GM12878 (cell line): ENCODE results near the gene RAD21L1. TPM values are rescaled to one million over a fixed set of nuclear protein-coding genes. Genes with fewer than 3 reads are reported as not detected.

Source experiments
- ATAC-seq: fragments of 200-7000 bp; cut with Tn5 transposase; 3 replicates; pipeline ENCODE4 v1.9.1; 2020; ENCODE audit warnings: mild to moderate bottlenecking, moderate library complexity
- BruUV-seq: library from RNA; stranded (reverse); fragments of 400-500 nt; replicated peaks from 2 replicates; lab custom pipeline; 2021; lab: Mats Ljungman, UMichigan
- CTCF ChIA-PET: fragments of 300-600 bp; sonication (Branson Sonifier 250); formaldehyde crosslinking; extraction: SDS; loops from one replicate; lab custom pipeline; 2021; ENCODE audit warnings: inconsistent platforms; lab: Yijun Ruan, JAX
- POLR2A ChIA-PET: fragments of 350-600 bp; formaldehyde crosslinking; extraction: SDS; loops from one replicate; lab custom pipeline; 2021; ENCODE audit warnings: inconsistent platforms; lab: Charles Lee
- RAD21 ChIA-PET: fragments of 300-600 bp; sonication (Branson Sonifier 250); formaldehyde crosslinking; loops from one replicate; lab custom pipeline; 2023; ENCODE audit warnings: antibody characterized with exemption; ENCODE audit not compliant: unreplicated experiment; lab: Charles Lee
- SMC1A ChIA-PET: fragments of 300-600 bp; sonication (Branson Sonifier 250); formaldehyde crosslinking; loops from one replicate; lab custom pipeline; 2023; ENCODE audit not compliant: unreplicated experiment, uncharacterized antibody; lab: Charles Lee
- DNase-seq: peaks from one replicate; pipeline ENCODE4 v3.0.0-alpha.2; 2011; ENCODE audit warnings: low read depth, low spot score
- FAIRE-seq: peaks from 3 replicates; lab custom pipeline; 2011; peaks lifted over from hg19 to GRCh38; lab: Jason Lieb, UNC
- H2AFZ ChIP-seq: 2 replicates; pipeline ENCODE4 v1.6.0; 2011; ENCODE audit warnings: low read depth, low read length, control low read depth; ENCODE audit not compliant: control insufficient read depth
- H3K27ac ChIP-seq: 2 replicates; pipeline ENCODE4 v1.5.1; 2011; ENCODE audit warnings: control low read depth; ENCODE audit not compliant: control insufficient read depth, insufficient read depth
- H3K27me3 ChIP-seq, 2 experiments: replicated peaks in 1 of 2; 2 replicates each; pipeline versions ENCODE4 v1.6.0 to v1.6.1; 2011; ENCODE audit warnings: low read length in 1 of 2; ENCODE audit not compliant: control insufficient read depth in 2 of 2, insufficient read depth in 2 of 2
- H3K36me3 ChIP-seq, 2 experiments: 2 replicates each; pipeline ENCODE4 v1.5.1; 2011; ENCODE audit warnings: low read length in 1 of 2; ENCODE audit not compliant: control insufficient read depth in 2 of 2, insufficient read depth in 2 of 2
- H3K4me1 ChIP-seq: 2 replicates; pipeline ENCODE4 v1.6.1; 2011; ENCODE audit warnings: mild to moderate bottlenecking, low read length, moderate library complexity, mixed read lengths; ENCODE audit not compliant: control insufficient read depth, insufficient read depth
- H3K4me2 ChIP-seq: 2 replicates; pipeline ENCODE4 v1.6.0; 2011; ENCODE audit warnings: control low read depth; ENCODE audit not compliant: control insufficient read depth, insufficient read depth
- H3K4me3 ChIP-seq: fragments of 200-600 bp; sonication (generic); 2 replicates; pipeline ENCODE4 v1.5.1; 2016
- H3K79me2 ChIP-seq: 2 replicates; pipeline ENCODE4 v1.6.0; 2011; ENCODE audit warnings: low read length; ENCODE audit not compliant: control insufficient read depth, insufficient read depth
- H3K9ac ChIP-seq: 2 replicates; pipeline ENCODE4 v1.8.0; 2011; ENCODE audit warnings: low read length, control low read depth, mixed read lengths; ENCODE audit not compliant: control insufficient read depth, insufficient read depth
- H3K9me3 ChIP-seq: replicated peaks from 3 replicates; pipeline ENCODE4 v1.5.1; 2011; ENCODE audit warnings: mild to moderate bottlenecking, low read length; ENCODE audit not compliant: control insufficient read depth, insufficient read depth
- H4K20me1 ChIP-seq: 2 replicates; pipeline ENCODE4 v1.6.0; 2011; ENCODE audit not compliant: control insufficient read depth, insufficient read depth
- CHD2 ChIP-seq: IDR thresholded peaks from 2 replicates; pipeline ENCODE4 v1.6.1; 2011; ENCODE audit warnings: low read depth, low read length, improper control_type of control experiment, borderline replicate concordance
- RELA ChIP-seq: fragments of 450-650 bp; IDR thresholded peaks from 2 replicates; pipeline ENCODE4 v1.8.0; 2014; ENCODE audit warnings: borderline replicate concordance; ENCODE audit not compliant: partially characterized antibody
- SRF ChIP-seq, 2 experiments: IDR thresholded peaks; 2 replicates each; pipeline ENCODE4 v1.6.1; 2011; ENCODE audit warnings: low read depth in 2 of 2, low read length in 2 of 2, mild to moderate bottlenecking in 1 of 2, moderate library complexity in 1 of 2
- ZNF217 ChIP-seq: fragments of 450-650 bp; IDR thresholded peaks from 2 replicates; pipeline ENCODE4 v1.6.1; 2017; ENCODE audit warnings: antibody characterized with exemption, mild to moderate bottlenecking
- ZNF622 ChIP-seq: fragments of 450-650 bp; IDR thresholded peaks from 2 replicates; pipeline ENCODE4 v1.6.1; 2017; ENCODE audit warnings: mild to moderate bottlenecking, inconsistent platforms
- WGBS: methylation state at CpG from one replicate; pipeline ENCODE4 v1.1.6; 2016; ENCODE audit warnings: low lambda C conversion rate; ENCODE audit not compliant: insufficient replicate concordance, insufficient coverage; ENCODE audit errors: missing lambda C conversion rate; 5-methylcytosine and 5-hydroxymethylcytosine counted together
- in situ Hi-C: fragments of 300-500 bp; cut with MboI; formaldehyde crosslinking; loops from 9 replicates; pipeline ENCODE4 v1.14.3; 2018; ENCODE audit warnings: mixed read lengths
- intact Hi-C: fragments of 100-400 bp; cut with micrococcal nuclease; formaldehyde crosslinking; loops from one replicate; pipeline ENCODE4 v1.14.2; 2022; ENCODE audit not compliant: unreplicated experiment
- polyA plus RNA-seq, 11 experiments: library from polyadenylated mRNA; depleted of rRNA in 4 of 11; unstranded in 6 of 11; stranded (reverse) in 5 of 11; fragments of >200 nt; fragmentation: Nextera tagmentation in 4 of 11; fragmentation: Illumina TruSeq in 1 of 11; extraction: Ambion mirVana in 4 of 11; extraction: Trizol in 1 of 11; gene quantifications; 1 replicate in 1 of 11; 2 replicates in 10 of 11; pipeline versions ENCODE4 v1.2.1 to v1.2.3, GENCODE V29; 2011 to 2016; ENCODE audit warnings: inconsistent platforms in 2 of 11, missing spikeins in 2 of 11, low read depth in 1 of 11
- total RNA-seq, 4 experiments: library from RNA; depleted of rRNA in 3 of 4; stranded (reverse); fragments of >200 nt in 3 of 4; fragmentation: Illumina TruSeq in 1 of 4; extraction: Trizol in 1 of 4; gene quantifications; 2 replicates each; pipeline versions ENCODE4 v1.2.1 to v1.2.3, GENCODE V29; 2013 to 2021
- TF ChIP-seq, protein P1 (sequence below): fragments of 450-650 bp; IDR thresholded peaks from 2 replicates; pipeline ENCODE4 v1.6.1; 2016; ENCODE audit warnings: mild to moderate bottlenecking

The RAD21L1 gene
- total and polyA plus RNA-seq, 10 of the 15 experiments (the other 5 are each of a cell fraction or from before 2014, with no cell fraction given): not detected

DNA sequence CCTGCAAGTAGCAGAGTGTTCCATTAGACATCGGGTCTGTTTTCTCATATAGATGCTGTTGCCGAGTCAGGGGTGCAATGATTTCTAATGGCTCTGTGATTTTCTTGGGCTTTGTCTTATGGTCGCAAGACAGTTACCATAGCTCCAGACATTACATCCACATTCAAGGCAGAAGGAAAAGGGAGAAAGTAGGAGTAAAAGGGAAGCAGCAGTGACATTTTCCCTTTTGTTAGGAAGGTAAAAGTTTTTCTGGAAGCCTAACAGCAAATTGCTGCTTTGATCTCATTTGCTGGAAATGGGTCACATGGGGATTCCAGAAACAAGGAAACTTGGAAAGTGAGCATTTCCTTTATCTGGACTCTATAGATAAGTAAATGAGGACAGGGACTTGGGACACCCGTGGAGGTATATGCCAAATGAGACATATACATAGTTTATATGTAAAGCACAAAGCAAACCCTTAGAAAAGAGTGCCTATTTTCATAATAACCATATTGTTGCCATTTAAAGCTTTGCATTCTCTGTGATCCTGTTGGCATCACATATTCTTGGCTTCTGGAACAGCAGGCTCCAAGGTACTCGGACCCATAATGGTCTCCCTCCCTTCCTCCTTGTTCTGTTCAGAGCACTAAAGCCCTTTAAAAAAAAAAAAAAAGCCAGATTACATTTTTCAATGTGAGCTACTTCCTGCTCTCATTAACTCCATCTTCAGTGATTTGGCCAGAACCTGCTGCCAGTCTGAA, 22.9 kb upstream of the RAD21L1 start, which contains the start of gene C20orf202:
TSS of gene C20orf202 (plus strand) at position 693 of the 743 bp plus-strand sequence. CDS start 132 bp downstream, outside the sequence.
- no peak for TF ChIP-seq SRF (IDR thresholded peaks at IDR 0.05; ENCODE audit: low read depth in 2 of 2, low read length in 2 of 2)
- TF ChIP-seq, protein P1, sequence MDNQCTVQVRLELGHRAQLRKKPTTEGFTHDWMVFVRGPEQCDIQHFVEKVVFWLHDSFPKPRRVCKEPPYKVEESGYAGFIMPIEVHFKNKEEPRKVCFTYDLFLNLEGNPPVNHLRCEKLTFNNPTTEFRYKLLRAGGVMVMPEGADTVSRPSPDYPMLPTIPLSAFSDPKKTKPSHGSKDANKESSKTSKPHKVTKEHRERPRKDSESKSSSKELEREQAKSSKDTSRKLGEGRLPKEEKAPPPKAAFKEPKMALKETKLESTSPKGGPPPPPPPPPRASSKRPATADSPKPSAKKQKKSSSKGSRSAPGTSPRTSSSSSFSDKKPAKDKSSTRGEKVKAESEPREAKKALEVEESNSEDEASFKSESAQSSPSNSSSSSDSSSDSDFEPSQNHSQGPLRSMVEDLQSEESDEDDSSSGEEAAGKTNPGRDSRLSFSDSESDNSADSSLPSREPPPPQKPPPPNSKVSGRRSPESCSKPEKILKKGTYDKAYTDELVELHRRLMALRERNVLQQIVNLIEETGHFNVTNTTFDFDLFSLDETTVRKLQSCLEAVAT: no peak
- no peak for TF ChIP-seq ZNF217
- TF ChIP-seq CHD2: no peak
- TF ChIP-seq ZNF622: no peak
- no peak for TF ChIP-seq RELA
- TF ChIP-seq, all 136 proteins: peak for 0
- BruUV-seq: no TSS peak
- DNase-seq (no peak), ATAC-seq (no peak), FAIRE-seq (no peak)
- no peaks in the 10 kb centered on the region for H3K4me1 ChIP-seq
- H3K27me3 ChIP-seq: no peaks in the 10 kb centered on the region; a peak in 1 of 4 replicates
- H3K27ac ChIP-seq: no peak within 1 kb of the TSS
- no peaks in the 10 kb centered on the region for H3K9me3 ChIP-seq
- ChIA-PET POLR2A (interaction anchor here (0.6 kb wide), 1 partner anchor 107 kb away, joined by 3 read pairs; no protein-coding TSS in a partner anchor), RAD21 (no interaction called here), CTCF (no interaction called here), SMC1A (no interaction called here)
- in situ Hi-C loops (no loop called here), intact Hi-C loops (no loop called here)
- H2AFZ ChIP-seq: no peak within 1 kb of the TSS
- H3K9ac ChIP-seq: no peak within 1 kb of the TSS
- no peaks in the 10 kb centered on the region for H4K20me1 ChIP-seq
- no peak within 1 kb of the TSS for H3K4me3 ChIP-seq
- no peaks in the 10 kb centered on the region for H3K79me2 ChIP-seq
- H3K36me3 ChIP-seq: no peaks in the 10 kb centered on the region
- WGBS: 45% methylated on average over 5 of the region's 5 CpGs
- no peak within 1 kb of the TSS for H3K4me2 ChIP-seq
